M059J (cell line): ENCODE data around the gene NAT8. TPM values are rescaled to one million over a fixed set of nuclear protein-coding genes. Genes with fewer than 3 reads are reported as not detected.
A peak's percentile ranks its signal among the peaks of the same experiment; 100 is the strongest.
"Not testable (repeated sequence)": the region's sequence is repeated elsewhere in the genome, so short reads cannot be mapped to it uniquely, and the experiment has no call there.

Experiments used
- DNase-seq: peaks from one replicate; pipeline ENCODE4 v3.0.0-alpha.2; 2012; ENCODE audit warnings: low read depth
- total RNA-seq: library from RNA; depleted of rRNA; stranded (reverse); fragments of >200 nt; shearing (Covaris generic); gene quantifications from 2 replicates; pipeline ENCODE4 v1.2.3, GENCODE V29; 2014; rRNA removed

The NAT8 gene
- total RNA-seq, 1 experiment from 2014 or later = not detected

GRCh38 chr2:73636977-73637376, 5.2 kb downstream of the NAT8 start:
- not testable (repeated sequence) for DNase-seq

GRCh38 chr2:73630662-73631266, 11.5 kb downstream of the NAT8 start:
- DNase-seq = not testable (repeated sequence)

- not testable (repeated sequence) for DNase-seq
Observed at GRCh38 chr2:73628493-73628892, 13.7 kb downstream of the NAT8 start.

DNA sequence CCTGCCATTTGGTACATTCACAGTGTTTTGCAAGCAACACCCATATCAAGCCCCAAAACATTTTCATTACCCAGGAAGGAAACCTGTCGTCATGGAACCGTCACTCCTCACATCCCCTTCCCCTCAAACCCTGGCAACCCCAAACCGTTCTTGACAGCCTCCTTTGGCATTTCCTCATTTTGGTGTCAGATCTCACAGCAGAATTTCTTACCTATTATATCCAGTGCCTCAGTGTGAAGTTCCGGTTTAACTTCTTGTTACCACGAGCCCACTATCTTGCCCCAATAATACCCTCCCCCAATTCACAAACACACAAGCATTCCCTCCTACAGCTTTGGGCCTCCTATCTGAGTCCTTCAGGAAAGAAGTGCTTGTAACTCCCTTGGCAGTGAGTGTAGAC, 16.0 kb downstream of the NAT8 start:
- not testable (repeated sequence) for DNase-seq

DNA sequence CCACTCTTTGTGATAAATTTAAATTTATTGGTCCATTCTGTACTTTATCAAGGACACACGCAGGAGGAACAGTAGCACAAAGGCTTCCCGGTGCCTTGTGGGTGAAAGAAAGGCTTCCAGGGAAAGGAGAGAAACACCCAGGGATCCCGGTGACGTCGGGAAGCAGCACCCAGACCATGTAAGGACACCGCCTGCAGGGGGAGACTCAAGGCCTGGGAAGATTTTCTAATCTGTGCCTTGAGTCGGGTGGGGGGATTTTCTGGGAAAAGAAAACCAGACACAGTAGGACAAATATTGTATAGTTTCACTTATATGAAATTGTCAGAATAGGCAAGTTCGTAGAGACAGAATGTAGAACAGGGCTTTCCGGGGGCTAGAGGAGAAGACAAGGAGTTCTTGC, 17.6 kb downstream of the NAT8 start:
- DNase-seq = not testable (repeated sequence)

DNA sequence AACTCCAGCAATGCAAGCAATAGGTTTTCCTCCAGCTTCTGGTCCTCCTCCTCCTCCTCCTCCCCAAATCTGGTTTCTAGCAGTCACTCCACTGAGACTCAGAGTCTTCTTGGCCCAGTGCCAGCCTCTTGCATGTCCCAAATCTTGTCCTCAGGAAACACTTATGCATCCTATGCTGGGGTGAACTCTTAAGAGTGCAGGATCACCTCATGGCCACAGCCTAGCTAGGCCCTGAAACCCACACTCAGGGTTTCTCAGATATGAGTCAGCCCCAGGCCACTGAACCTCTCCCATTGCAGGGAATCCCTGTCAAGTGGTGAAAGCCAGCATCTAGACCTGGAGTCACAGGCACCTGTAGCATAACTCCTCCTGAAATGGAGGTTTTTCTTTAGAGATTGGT, 18.2 kb downstream of the NAT8 start:
- DNase-seq = peak; percentile 5

GRCh38 chr2:73619925-73620324, 22.3 kb downstream of the NAT8 start:
- not testable (repeated sequence) for DNase-seq

GRCh38 chr2:73614997-73615396, 27.2 kb downstream of the NAT8 start:
- no peak for DNase-seq

GRCh38 chr2:73614105-73614504, 28.1 kb downstream of the NAT8 start:
- no peak for DNase-seq

DNA sequence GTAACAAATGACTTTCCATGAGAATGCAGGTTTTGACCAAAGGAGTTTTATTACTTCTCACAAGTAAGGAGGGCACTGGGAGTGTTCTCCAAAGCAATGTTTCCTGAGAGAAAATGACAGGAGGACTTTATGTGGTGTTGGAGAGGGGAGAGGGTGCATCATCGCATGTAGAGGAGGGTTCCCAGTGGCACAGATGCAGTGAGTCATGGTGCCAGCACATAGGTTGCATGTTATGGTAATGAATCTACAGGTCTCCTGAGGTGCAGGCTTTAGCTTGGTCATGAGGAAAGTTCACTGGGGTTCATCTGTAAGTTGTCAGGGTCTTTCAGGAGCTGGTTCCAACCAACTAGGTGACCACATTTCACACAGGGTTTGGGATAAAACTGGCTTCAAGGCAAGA, 30.4 kb downstream of the NAT8 start:
- DNase-seq = no peak

DNA sequence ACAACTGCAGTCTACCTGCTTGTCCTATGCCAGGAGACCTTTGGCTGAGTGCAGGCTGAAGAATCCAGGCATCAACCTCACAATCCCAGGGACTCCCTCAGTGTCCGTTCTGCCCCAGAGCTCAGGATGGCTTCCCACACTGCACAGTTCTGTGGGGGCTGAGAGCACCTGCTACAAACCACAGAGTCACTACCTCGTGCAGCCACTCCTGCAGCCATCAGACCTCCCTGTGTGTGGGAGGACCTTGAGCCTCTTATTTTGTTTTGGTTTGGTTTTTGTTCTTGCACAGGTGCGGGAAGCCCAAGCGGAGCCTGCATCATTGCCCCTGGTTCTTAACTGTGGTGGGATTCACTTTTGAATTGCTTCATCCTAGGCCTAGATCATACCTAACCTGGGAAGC, 31.0 kb downstream of the NAT8 start:
- DNase-seq = no peak

- DNase-seq = no peak
Observed at GRCh38 chr2:73610111-73610510, 32.1 kb downstream of the NAT8 start.

DNA sequence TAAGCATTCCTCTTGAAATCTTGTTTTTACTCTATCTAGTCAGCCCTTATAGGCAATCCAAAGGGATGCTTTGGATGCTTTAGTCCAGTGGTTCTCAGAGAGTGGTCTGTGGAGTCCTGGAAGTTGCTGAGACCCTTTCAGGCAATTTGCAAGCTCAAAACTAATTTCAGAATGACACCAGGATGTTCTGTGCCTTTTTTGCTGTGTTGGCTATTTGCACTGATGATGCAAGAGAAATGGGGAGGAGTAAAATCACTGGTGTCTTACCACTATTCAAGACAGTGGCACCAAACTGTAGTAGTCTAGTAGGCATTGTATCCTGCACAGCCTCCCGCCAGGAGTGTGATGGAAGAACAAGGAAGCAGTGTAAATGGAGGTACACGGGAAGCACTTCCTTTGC, 37.6 kb downstream of the NAT8 start:
- not testable (repeated sequence) for DNase-seq

GRCh38 chr2:73603099-73603588, 39.1 kb downstream of the NAT8 start:
- peak; percentile 59 for DNase-seq

DNA sequence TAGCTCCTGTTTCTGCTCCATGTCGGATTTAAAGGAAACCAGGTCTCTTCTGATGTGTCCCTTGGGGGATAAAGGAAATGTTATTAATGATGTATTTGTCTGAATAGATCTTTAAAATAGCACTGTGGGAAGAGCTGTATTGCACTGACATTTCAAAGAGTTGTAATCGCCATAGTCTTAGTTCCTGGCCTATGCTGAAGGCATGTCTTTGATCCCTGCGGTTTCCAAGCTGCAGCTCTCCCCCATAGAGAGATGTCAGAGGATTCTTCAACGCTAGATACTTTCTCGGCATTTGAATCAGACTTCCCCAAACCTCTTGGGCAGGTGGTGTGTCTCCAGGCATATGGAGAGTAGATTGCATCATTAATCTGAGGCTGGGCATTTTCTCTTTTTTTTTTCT, 40.4 kb downstream of the NAT8 start:
- no peak for DNase-seq

DNA sequence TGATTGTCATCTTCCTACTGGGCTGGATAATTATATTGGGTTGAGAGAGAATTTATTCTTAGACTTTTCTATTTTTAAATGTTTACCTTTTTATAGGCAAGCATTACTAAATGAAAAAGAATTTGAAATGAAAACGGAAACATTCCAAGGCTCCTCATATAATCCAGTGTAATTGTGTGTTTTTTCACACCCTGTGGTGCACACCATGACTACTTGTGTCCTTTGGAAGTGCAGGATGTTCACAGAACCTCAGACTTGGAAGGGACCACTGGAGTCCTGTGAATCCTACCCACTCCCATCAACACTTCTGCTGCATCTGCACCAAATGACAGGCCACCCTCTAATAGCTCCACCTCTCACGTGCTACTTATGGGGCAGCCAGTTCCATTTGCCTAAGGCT, 48.0 kb downstream of the NAT8 start:
- peak; percentile 23 for DNase-seq

GRCh38 chr2:73593680-73594079, 48.5 kb downstream of the NAT8 start:
- DNase-seq = peak; percentile 7

Other genes starting within 250 kb of the NAT8 start
- 75.0 and 149 TPM in 2 replicates for gene TPRKB, start 94.9 kb upstream of the NAT8 start, total RNA-seq
- 38.5 and 41.4 TPM in 2 replicates for gene DUSP11, start 137.7 kb upstream of the NAT8 start, total RNA-seq
- not detected in 2 replicates for gene C2orf78, start 141.8 kb upstream of the NAT8 start, total RNA-seq
- gene STAMBP, start 186.5 kb upstream of the NAT8 start, total RNA-seq = 43.3 and 64.5 TPM in 2 replicates